CD14-positive monocyte (primary cell): ENCODE measurements around the gene ABCF3. TPM values are rescaled to one million over a fixed set of nuclear protein-coding genes. Genes with fewer than 3 reads are reported as not detected.

Experiments
- DNase-seq, 3 donors: peaks; one replicate each; pipeline ENCODE4 v3.0.0-alpha.2; 2011 to 2022
- H2AFZ ChIP-seq: 2 replicates; pipeline ENCODE4 v1.6.0; 2012; ENCODE audit warnings: mild to moderate bottlenecking, low read depth, low read length, inconsistent platforms; ENCODE audit not compliant: insufficient read depth, poor library complexity, severe bottlenecking
- H3K27ac ChIP-seq, 2 donors: 1 replicate in 1 of 2; 2 replicates in 1 of 2; pipeline ENCODE4 v1.5.1; 2012 to 2013; ENCODE audit warnings: low read length in 2 of 2, control low read depth in 1 of 2, inconsistent platforms in 1 of 2, low read depth in 1 of 2, mild to moderate bottlenecking in 1 of 2
- H3K27me3 ChIP-seq, 2 donors: one replicate each; pipeline versions ENCODE4 v1.6.0 to v1.6.1; 2011 to 2013; ENCODE audit warnings: low read length in 2 of 2; ENCODE audit not compliant: control insufficient read depth in 2 of 2, insufficient read depth in 2 of 2
- H3K36me3 ChIP-seq, 2 donors: replicated peaks in 1 of 2; 1 replicate in 1 of 2; 2 replicates in 1 of 2; pipeline versions ENCODE4 v1.5.1 to v1.6.1; 2012 to 2013; ENCODE audit warnings: low read length in 2 of 2, control low read depth in 1 of 2, inconsistent platforms in 1 of 2, mild to moderate bottlenecking in 1 of 2; ENCODE audit not compliant: insufficient read depth in 2 of 2, control insufficient read depth in 1 of 2
- H3K4me1 ChIP-seq, 2 donors: 1 replicate in 1 of 2; 2 replicates in 1 of 2; pipeline versions ENCODE4 v1.5.1 to v1.6.1; 2012 to 2013; ENCODE audit warnings: low read length in 2 of 2, control low read depth in 1 of 2, inconsistent platforms in 1 of 2, mild to moderate bottlenecking in 1 of 2, moderate library complexity in 1 of 2; ENCODE audit not compliant: insufficient read depth in 2 of 2, control insufficient read depth in 1 of 2
- H3K4me2 ChIP-seq: replicated peaks from 2 replicates; pipeline ENCODE3; 2012; ENCODE audit warnings: low read length, moderate library complexity, mild to moderate bottlenecking; ENCODE audit not compliant: poor library complexity, severe bottlenecking; ENCODE audit errors: extremely low read depth
- H3K4me3 ChIP-seq, 3 experiments: fragments of 200-600 bp in 1 of 3; sonication (generic) in 1 of 3; replicated peaks in 1 of 3; 1 replicate in 2 of 3; 2 replicates in 1 of 3; pipeline ENCODE4 v1.5.1; 2011 to 2013; ENCODE audit warnings: low read length in 3 of 3, mild to moderate bottlenecking in 3 of 3, control low read depth in 2 of 3, low read depth in 2 of 3, inconsistent platforms in 1 of 3, moderate library complexity in 1 of 3
- H3K79me2 ChIP-seq: 2 replicates; pipeline ENCODE4 v1.6.0; 2012; ENCODE audit warnings: mild to moderate bottlenecking, control low read depth, inconsistent platforms, low read length, moderate library complexity; ENCODE audit not compliant: insufficient read depth
- H3K9ac ChIP-seq: 2 replicates; pipeline ENCODE4 v1.6.0; 2017; ENCODE audit warnings: low read length, mild to moderate bottlenecking; ENCODE audit not compliant: insufficient read depth, poor library complexity, severe bottlenecking
- H3K9me3 ChIP-seq, 2 donors: replicated peaks in 1 of 2; 1 replicate in 1 of 2; 2 replicates in 1 of 2; pipeline versions ENCODE4 v1.5.1 to v1.6.1; 2012 to 2013; ENCODE audit warnings: low read length in 2 of 2, control low read depth in 1 of 2; ENCODE audit not compliant: control insufficient read depth in 1 of 2, insufficient read depth in 1 of 2
- H4K20me1 ChIP-seq: 2 replicates; pipeline ENCODE4 v1.6.0; 2012; ENCODE audit warnings: mild to moderate bottlenecking, low read length, control low read depth, moderate library complexity; ENCODE audit not compliant: insufficient read depth
- H3K27ac Mint-ChIP-seq, 7 donors: one replicate each; pipeline ENCODE4 v1.8.0; 2020; ENCODE audit warnings: mild to moderate bottlenecking in 7 of 7, mixed read lengths in 7 of 7, moderate library complexity in 6 of 7, inconsistent platforms in 2 of 7
- H3K27me3 Mint-ChIP-seq, 3 donors: one replicate each; pipeline ENCODE4 v1.8.0; 2021 to 2022; ENCODE audit warnings: low read depth in 3 of 3, mild to moderate bottlenecking in 3 of 3, mixed read lengths in 3 of 3, moderate library complexity in 3 of 3, inconsistent platforms in 1 of 3
- H3K36me3 Mint-ChIP-seq, 2 donors: one replicate each; pipeline ENCODE4 v1.8.0; 2020; ENCODE audit warnings: mixed read lengths in 2 of 2, inconsistent platforms in 1 of 2, mild to moderate bottlenecking in 1 of 2
- H3K4me1 Mint-ChIP-seq: one replicate; pipeline ENCODE4 v1.8.0; 2020; ENCODE audit warnings: mild to moderate bottlenecking, mixed read lengths
- H3K4me3 Mint-ChIP-seq, 2 donors: one replicate each; pipeline ENCODE4 v1.8.0; 2020; ENCODE audit warnings: mild to moderate bottlenecking in 2 of 2, mixed read lengths in 2 of 2, moderate library complexity in 1 of 2
- H3K9me3 Mint-ChIP-seq, 7 donors: one replicate each; pipeline ENCODE4 v1.8.0; 2020 to 2022; ENCODE audit warnings: mixed read lengths in 7 of 7, mild to moderate bottlenecking in 6 of 7, moderate library complexity in 6 of 7, inconsistent platforms in 2 of 7
- CTCF ChIP-seq: fragments of 200-600 bp; IDR thresholded peaks from one replicate; pipeline ENCODE4 v1.8.0; 2022; ENCODE audit warnings: antibody characterized with exemption, mild to moderate bottlenecking
- WGBS: methylation state at CpG from one replicate; pipeline ENCODE4 v1.1.5; 2013; ENCODE audit warnings: missing lambda C conversion rate; ENCODE audit not compliant: insufficient coverage; 5-methylcytosine and 5-hydroxymethylcytosine counted together
- intact Hi-C, 2 donors: fragments of 100-400 bp; cut with micrococcal nuclease; formaldehyde crosslinking; loops; one replicate each; pipeline versions ENCODE4 v1.15.0 to v1.15.1; 2023
- polyA plus RNA-seq, 3 donors: library from polyadenylated mRNA; depleted of rRNA in 1 of 3; unstranded in 2 of 3; stranded (reverse) in 1 of 3; fragments of 300-500 nt in 2 of 3; fragments of >200 nt in 1 of 3; fragmentation: Illumina TruSeq in 2 of 3; gene quantifications; 1 replicate in 2 of 3; 2 replicates in 1 of 3; pipeline ENCODE4 v1.2.3, GENCODE V29; 2012 to 2021

The ABCF3 gene
- polyA plus RNA-seq, 3 donors = 13.5 to 74.8 (median 13.9) TPM

- H3K4me1 Mint-ChIP-seq = peaks cover 23% of the 10 kb centered on the region
- H3K9me3 Mint-ChIP-seq = no peaks in the 10 kb centered on the region
- peak overlapping the region; percentile 82 to 89 for H3K27ac ChIP-seq
- peaks cover 75 to 77% of the 10 kb centered on the region in 2 donors for H3K36me3 Mint-ChIP-seq
- peak overlapping the region; percentile 95 to 99 (median 96) for H3K27ac Mint-ChIP-seq
- TF ChIP-seq CTCF = no peak
- H3K4me3 ChIP-seq = peak overlapping the region; percentile 60 to 94 (median 83)
- H3K27me3 Mint-ChIP-seq = no peaks in the 10 kb centered on the region
- intact Hi-C loops = loop anchor here (1.0 to 5.0 kb wide), 3 partner anchors 13 to 60 kb away; partner anchors contain the start of genes ALG3 (in 2 of the 2), EEF1AKMT4 (in 2 of the 2) and AP2M1 (in 1 of the 2)
- H3K4me2 ChIP-seq = peak overlapping the region; percentile 93
- peaks cover 17 to 25% of the 10 kb centered on the region in 2 donors for H3K4me1 ChIP-seq
- H3K79me2 ChIP-seq = peaks cover 39% of the 10 kb centered on the region
- H3K27me3 ChIP-seq = no peaks in the 10 kb centered on the region
- WGBS = 27% methylated on average over 3 of the region's 3 CpGs
- peaks cover 46% of the 10 kb centered on the region for H4K20me1 ChIP-seq
- peak overlapping the region; percentile 97 to 98 for H3K4me3 Mint-ChIP-seq
- H3K9ac ChIP-seq = peak overlapping the region; percentile 75
- DNase-seq = no peak
- peak overlapping the region; percentile 77 for H2AFZ ChIP-seq
- peaks cover 68 to 73% of the 10 kb centered on the region in 2 donors for H3K36me3 ChIP-seq
- no peaks in the 10 kb centered on the region for H3K9me3 ChIP-seq
Observed at GRCh38 chr3:184186902-184187207, 856 bp downstream of the ABCF3 start.

DNA sequence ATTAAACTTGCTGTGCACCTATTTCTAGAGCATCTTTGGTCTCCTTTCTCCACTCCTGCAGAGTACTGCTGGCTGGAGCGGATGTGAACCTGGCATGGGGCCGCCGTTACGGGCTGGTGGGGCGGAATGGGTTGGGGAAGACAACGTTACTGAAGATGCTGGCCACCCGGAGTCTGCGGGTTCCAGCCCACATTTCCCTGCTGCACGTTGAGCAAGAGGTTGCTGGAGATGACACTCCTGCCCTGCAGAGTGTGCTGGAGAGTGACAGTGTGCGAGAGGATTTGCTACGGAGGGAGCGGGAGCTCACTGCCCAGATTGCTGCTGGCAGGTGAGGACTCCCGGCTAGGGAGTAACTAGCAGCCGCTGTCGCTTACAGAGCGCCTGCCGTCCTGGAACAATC, 2.1 kb downstream of the ABCF3 start:
- Histone ChIP-seq H3K4me3 (no peak overlapping the region), H3K36me3 (peaks cover 68 to 73% of the 10 kb centered on the region in 2 donors), H3K27ac (no peak overlapping the region), H3K9me3 (no peaks in the 10 kb centered on the region), H3K9ac (no peak overlapping the region), H2AFZ (no peak overlapping the region), H3K4me1 (peaks cover 17 to 25% of the 10 kb centered on the region in 2 donors), H3K4me2 (no peak overlapping the region), H4K20me1 (peaks cover 46% of the 10 kb centered on the region), H3K27me3 (no peaks in the 10 kb centered on the region), H3K79me2 (peaks cover 39% of the 10 kb centered on the region)
- Mint-ChIP-seq H3K4me1 (peaks cover 23% of the 10 kb centered on the region), H3K4me3 (no peak overlapping the region), H3K27me3 (no peaks in the 10 kb centered on the region), H3K27ac (peak overlapping the region in 1 of 7 donors; percentile 43), H3K36me3 (peaks cover 75 to 77% of the 10 kb centered on the region in 2 donors), H3K9me3 (no peaks in the 10 kb centered on the region)
- no peak for TF ChIP-seq CTCF
- intact Hi-C loops = loop anchor here (5.0 kb wide), 2 partner anchors 56 to 59 kb away; partner anchors contain the start of genes ALG3 (in 2 of the 2) and EEF1AKMT4 (in 2 of the 2)
- no peak for DNase-seq
- WGBS = 98% methylated on average over 13 of the region's 17 CpGs
